ENCODE data around the gene NUCB1. TPM values are rescaled to one million over a fixed set of nuclear protein-coding genes. Genes with fewer than 3 reads are reported as not detected.

NUCB1 gene
- total and polyA plus RNA-seq, 9 of the 15 experiments (the other 6 are each of a cell fraction or from before 2014, with no cell fraction given), result 3.1 to 153 (median 71.7) TPM

GRCh38 chr19:48859711-48860572, 40.2 kb upstream of the NUCB1 start (continued):
- TF ChIP-seq ZNF586 (CRISPR knock-in tag; conservative IDR thresholded peaks at IDR 0.05) (no peak), ZNF780A (CRISPR knock-in tag; IDR thresholded peaks at IDR 0.05) (no peak), ILF3 (IDR thresholded peaks at IDR 0.05; ENCODE audit: borderline replicate concordance) (no peak), RBM25 (IDR thresholded peaks at IDR 0.05; ENCODE audit: low read depth, low read length, severe bottlenecking) (no peak), CAMTA2 (CRISPR knock-in tag; conservative IDR thresholded peaks at IDR 0.05) (no peak), ZNF354B (CRISPR knock-in tag; IDR thresholded peaks at IDR 0.05) (no peak), HINFP (tag; conservative IDR thresholded peaks at IDR 0.05; ENCODE audit: low read depth) (no peak), CHD4 (IDR thresholded peaks at IDR 0.05; ENCODE audit: insufficient read depth, insufficient replicate concordance, low read depth, low read length, poor library complexity, severe bottlenecking) (no peak), TSC22D4 (tag; IDR thresholded peaks at IDR 0.05) (no peak), SMARCA4 (IDR thresholded peaks at IDR 0.05) (no peak), NFE2 (IDR thresholded peaks at IDR 0.05; ENCODE audit: low read depth) (peak; percentile 42), ARID1B (IDR thresholded peaks at IDR 0.05) (0 out of 2 replicates have a peak, but pooled peaks have one; percentile 10), ZNF445 (CRISPR knock-in tag; IDR thresholded peaks at IDR 0.05; ENCODE audit: low read depth) (no peak), ZNF217 (CRISPR knock-in tag; IDR thresholded peaks at IDR 0.05) (no peak), ZNF212 (CRISPR knock-in tag; IDR thresholded peaks at IDR 0.05) (no peak), XRCC3 (IDR thresholded peaks at IDR 0.05) (no peak), GATAD2A (IDR thresholded peaks at IDR 0.05) (no peak), MTA3 (IDR thresholded peaks at IDR 0.05; ENCODE audit: borderline replicate concordance) (peak; percentile 25; the same call in 1 of the 2 replicates)
- TF ChIP-seq, protein P1, sequence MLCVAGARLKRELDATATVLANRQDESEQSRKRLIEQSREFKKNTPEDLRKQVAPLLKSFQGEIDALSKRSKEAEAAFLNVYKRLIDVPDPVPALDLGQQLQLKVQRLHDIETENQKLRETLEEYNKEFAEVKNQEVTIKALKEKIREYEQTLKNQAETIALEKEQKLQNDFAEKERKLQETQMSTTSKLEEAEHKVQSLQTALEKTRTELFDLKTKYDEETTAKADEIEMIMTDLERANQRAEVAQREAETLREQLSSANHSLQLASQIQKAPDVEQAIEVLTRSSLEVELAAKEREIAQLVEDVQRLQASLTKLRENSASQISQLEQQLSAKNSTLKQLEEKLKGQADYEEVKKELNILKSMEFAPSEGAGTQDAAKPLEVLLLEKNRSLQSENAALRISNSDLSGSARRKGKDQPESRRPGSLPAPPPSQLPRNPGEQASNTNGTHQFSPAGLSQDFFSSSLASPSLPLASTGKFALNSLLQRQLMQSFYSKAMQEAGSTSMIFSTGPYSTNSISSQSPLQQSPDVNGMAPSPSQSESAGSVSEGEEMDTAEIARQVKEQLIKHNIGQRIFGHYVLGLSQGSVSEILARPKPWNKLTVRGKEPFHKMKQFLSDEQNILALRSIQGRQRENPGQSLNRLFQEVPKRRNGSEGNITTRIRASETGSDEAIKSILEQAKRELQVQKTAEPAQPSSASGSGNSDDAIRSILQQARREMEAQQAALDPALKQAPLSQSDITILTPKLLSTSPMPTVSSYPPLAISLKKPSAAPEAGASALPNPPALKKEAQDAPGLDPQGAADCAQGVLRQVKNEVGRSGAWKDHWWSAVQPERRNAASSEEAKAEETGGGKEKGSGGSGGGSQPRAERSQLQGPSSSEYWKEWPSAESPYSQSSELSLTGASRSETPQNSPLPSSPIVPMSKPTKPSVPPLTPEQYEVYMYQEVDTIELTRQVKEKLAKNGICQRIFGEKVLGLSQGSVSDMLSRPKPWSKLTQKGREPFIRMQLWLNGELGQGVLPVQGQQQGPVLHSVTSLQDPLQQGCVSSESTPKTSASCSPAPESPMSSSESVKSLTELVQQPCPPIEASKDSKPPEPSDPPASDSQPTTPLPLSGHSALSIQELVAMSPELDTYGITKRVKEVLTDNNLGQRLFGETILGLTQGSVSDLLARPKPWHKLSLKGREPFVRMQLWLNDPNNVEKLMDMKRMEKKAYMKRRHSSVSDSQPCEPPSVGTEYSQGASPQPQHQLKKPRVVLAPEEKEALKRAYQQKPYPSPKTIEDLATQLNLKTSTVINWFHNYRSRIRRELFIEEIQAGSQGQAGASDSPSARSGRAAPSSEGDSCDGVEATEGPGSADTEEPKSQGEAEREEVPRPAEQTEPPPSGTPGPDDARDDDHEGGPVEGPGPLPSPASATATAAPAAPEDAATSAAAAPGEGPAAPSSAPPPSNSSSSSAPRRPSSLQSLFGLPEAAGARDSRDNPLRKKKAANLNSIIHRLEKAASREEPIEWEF (CRISPR knock-in tag; IDR thresholded peaks at IDR 0.05), result no peak
- TF ChIP-seq, protein P2, sequence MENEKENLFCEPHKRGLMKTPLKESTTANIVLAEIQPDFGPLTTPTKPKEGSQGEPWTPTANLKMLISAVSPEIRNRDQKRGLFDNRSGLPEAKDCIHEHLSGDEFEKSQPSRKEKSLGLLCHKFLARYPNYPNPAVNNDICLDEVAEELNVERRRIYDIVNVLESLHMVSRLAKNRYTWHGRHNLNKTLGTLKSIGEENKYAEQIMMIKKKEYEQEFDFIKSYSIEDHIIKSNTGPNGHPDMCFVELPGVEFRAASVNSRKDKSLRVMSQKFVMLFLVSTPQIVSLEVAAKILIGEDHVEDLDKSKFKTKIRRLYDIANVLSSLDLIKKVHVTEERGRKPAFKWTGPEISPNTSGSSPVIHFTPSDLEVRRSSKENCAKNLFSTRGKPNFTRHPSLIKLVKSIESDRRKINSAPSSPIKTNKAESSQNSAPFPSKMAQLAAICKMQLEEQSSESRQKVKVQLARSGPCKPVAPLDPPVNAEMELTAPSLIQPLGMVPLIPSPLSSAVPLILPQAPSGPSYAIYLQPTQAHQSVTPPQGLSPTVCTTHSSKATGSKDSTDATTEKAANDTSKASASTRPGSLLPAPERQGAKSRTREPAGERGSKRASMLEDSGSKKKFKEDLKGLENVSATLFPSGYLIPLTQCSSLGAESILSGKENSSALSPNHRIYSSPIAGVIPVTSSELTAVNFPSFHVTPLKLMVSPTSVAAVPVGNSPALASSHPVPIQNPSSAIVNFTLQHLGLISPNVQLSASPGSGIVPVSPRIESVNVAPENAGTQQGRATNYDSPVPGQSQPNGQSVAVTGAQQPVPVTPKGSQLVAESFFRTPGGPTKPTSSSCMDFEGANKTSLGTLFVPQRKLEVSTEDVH (IDR thresholded peaks at IDR 0.05; ENCODE audit: low read depth, partially characterized antibody), result no peak
